ENCODE data around the gene PRDM16. TPM values are rescaled to one million over a fixed set of nuclear protein-coding genes. Genes with fewer than 3 reads are reported as not detected.

The PRDM16 gene
- total and polyA plus RNA-seq, 8 donors, result 9.6 to 18.0 (median 14.7) TPM

DNA sequence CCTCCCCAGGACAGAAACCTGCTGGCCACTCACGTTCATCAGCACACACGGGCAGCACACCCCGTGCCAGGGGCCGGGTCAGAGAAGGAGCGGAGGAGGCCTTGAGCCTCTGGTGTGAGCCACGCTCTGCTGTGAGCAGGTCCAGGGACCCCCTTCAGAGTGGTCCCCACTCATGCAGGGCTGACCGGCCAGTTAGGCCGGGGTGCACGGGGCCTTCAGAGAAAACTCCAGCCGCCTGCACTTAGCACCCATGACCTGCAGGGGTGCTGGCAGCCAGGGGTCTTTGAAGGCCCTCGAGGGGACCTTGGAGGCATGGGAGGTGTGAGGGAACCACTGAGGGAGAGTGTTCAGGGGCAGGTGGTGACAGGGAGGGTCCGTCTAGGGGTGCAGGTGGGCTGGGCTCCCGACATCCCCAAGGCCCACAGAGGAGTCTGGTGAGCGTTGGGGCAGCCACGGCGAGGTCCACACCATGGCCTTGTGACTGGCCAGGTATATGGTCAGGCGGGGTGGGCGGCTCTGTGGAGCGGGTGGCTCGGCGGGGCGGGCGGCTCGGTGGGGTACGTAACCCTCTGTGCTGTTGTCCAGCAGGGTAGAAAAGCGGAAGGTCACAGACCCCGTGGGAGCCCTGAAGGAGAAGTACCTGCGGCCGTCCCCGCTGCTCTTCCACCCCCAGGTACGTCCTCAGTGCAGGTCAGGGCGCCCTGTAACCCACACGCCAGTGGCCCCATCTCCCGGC, 345.1 kb downstream of the PRDM16 start:
- TF ChIP-seq, protein P1, sequence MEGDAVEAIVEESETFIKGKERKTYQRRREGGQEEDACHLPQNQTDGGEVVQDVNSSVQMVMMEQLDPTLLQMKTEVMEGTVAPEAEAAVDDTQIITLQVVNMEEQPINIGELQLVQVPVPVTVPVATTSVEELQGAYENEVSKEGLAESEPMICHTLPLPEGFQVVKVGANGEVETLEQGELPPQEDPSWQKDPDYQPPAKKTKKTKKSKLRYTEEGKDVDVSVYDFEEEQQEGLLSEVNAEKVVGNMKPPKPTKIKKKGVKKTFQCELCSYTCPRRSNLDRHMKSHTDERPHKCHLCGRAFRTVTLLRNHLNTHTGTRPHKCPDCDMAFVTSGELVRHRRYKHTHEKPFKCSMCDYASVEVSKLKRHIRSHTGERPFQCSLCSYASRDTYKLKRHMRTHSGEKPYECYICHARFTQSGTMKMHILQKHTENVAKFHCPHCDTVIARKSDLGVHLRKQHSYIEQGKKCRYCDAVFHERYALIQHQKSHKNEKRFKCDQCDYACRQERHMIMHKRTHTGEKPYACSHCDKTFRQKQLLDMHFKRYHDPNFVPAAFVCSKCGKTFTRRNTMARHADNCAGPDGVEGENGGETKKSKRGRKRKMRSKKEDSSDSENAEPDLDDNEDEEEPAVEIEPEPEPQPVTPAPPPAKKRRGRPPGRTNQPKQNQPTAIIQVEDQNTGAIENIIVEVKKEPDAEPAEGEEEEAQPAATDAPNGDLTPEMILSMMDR (IDR thresholded peaks at IDR 0.05), result no peak
- H3K9me3 ChIP-seq, result peaks cover 0 to 10% of the 10 kb centered on the region in 2 donors
- no peak overlapping the region for H3K4me3 ChIP-seq
- H3K27me3 ChIP-seq, result peaks cover 0 to 27% of the 10 kb centered on the region in 2 donors
- intact Hi-C loops (cut with DNase I), result no loop called here
- no peak overlapping the region for H3K27ac ChIP-seq
- ATAC-seq (no peak), DNase-seq (no peak)
- H3K4me1 ChIP-seq, result no peaks in the 10 kb centered on the region
- H3K36me3 ChIP-seq, result no peaks in the 10 kb centered on the region

DNA sequence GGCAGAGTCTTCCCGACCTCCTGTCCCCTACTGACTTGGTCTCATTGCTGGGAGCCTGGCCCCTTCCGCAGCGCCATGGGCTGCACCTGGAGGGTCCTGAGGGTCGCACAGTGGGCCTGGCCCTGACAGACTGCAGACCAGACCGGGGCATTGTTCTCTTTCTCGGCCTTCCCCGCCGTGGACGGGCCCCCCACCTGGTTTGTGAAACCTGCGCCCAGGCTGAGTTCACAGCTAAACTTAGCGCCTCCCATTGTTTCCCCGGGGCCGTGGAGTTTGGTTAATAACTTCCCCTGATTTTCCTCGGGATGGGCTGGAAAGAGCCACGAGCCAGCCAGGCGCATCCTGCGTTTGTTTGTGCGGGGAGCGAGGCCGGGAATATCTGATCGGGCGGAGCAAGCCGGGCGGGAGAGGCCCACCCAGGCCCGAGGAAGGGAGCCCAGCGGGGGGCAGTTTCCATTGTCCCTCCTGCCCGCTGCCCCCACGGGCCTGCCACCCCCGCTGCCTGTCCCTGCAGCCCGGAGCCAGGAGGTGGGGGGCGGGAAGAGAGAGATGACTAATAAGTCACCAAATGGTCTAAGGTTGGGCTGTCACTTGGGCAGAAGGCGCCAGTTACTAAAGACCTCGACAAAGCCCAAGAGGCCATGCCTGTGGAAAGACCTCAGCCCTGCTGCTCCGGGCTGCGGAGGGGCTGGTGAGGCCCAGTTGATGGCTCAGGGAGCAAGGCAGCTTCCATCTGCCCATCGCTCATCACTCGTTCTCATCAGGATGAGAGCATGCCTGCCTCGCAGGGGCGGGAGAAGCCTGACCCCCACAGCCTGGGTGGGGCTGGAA, 346.5 kb downstream of the PRDM16 start:
- intact Hi-C loops (cut with DNase I), result no loop called here
- TF ChIP-seq, protein P1 (IDR thresholded peaks at IDR 0.05), result no peak
- no peak overlapping the region for H3K4me3 ChIP-seq
- DNase-seq (no peak), ATAC-seq (peak; percentile 22)
- H3K4me1 ChIP-seq, result no peaks in the 10 kb centered on the region
- H3K36me3 ChIP-seq, result no peaks in the 10 kb centered on the region
- H3K27me3 ChIP-seq, result peaks cover 0 to 30% of the 10 kb centered on the region in 2 donors
- H3K27ac ChIP-seq, result no peak overlapping the region
- H3K9me3 ChIP-seq, result peaks cover 0 to 10% of the 10 kb centered on the region in 2 donors

DNA sequence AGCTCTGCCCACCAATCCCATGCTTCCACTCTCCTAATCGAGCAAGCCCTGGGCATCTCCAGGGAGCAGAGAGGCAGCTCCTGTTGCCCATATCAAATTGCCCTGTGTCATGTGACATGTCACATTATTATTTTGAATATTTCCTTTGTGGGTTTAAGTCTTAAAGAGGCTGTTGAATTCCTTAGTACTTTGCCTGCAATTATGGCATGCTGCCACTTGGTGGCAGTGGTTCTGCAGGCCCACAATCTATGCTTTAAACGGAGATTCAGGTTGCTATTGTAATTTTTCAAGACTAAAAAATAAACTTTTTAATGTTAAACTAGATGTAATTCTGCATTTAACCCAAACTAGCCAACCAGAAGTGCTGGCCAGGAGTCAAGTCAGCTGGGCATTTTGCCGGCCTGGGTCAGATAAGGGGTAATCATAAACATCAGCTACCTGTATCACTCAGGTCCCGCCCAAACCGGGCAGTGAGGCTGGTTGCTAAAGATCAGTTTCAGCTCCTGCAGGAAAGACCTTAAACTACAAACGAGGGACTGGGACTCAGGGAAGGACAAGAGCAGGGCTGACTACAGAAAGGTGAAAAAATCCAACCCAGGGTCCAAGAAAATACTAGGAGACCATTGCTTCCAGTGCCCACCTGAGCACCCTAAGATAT, 348.2 kb downstream of the PRDM16 start:
- ATAC-seq, result no peak
- DNase-seq, result no peak
- intact Hi-C loops (cut with DNase I), result no loop called here
- Histone ChIP-seq H3K27me3 (peaks cover 0 to 30% of the 10 kb centered on the region in 2 donors), H3K27ac (no peak overlapping the region), H3K36me3 (no peaks in the 10 kb centered on the region), H3K9me3 (peaks cover 0 to 10% of the 10 kb centered on the region in 2 donors), H3K4me3 (no peak overlapping the region), H3K4me1 (no peaks in the 10 kb centered on the region)
- TF ChIP-seq, protein P1 (IDR thresholded peaks at IDR 0.05), result no peak

DNA sequence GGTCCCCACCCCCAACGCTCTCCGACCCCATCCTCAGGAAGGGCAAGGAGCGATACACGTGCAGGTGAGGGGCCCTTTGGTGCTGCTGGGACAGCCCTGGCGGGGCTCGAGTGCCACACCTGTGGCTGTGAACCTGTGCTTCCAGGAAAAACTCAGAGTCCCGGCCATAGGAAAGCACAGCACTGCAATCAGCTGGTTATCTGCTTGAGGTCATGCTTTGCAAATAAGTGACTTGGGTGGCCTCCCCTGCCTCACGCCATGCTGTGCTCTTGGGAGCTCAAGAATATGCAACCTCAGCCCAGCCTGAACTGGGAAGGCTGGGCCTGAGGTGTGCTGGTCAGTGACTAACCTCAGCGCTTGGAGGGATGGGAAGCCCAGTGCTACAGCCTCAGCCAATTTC, 348.9 kb downstream of the PRDM16 start:
- peaks cover 0 to 28% of the 10 kb centered on the region in 2 donors for H3K27me3 ChIP-seq
- intact Hi-C loops (cut with DNase I), result no loop called here
- H3K4me3 ChIP-seq, result no peak overlapping the region
- H3K27ac ChIP-seq, result no peak overlapping the region
- no peak for ATAC-seq
- H3K36me3 ChIP-seq, result no peaks in the 10 kb centered on the region
- no peaks in the 10 kb centered on the region for H3K4me1 ChIP-seq
- DNase-seq, result no peak
- peaks cover 0 to 10% of the 10 kb centered on the region in 2 donors for H3K9me3 ChIP-seq
- TF ChIP-seq, protein P1 (IDR thresholded peaks at IDR 0.05), result no peak

DNA sequence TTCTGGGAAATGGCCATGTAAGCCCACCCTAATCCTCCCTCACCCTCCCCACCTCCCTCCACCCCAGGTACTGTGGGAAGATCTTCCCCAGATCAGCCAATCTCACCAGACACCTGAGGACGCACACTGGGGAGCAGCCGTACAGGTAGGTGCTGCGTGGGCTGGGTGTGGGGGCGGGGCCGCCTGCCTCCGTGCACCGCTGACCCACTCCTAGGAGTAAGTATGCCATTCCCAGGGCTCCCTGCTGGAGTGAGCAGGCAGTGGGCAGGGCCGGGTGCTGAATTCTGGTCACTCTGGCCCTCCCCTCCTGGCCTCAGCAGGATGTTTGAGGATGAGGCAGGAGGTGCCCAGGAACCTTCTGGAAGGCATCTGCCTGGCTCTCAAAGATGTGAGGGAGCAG, 349.6 kb downstream of the PRDM16 start:
- TF ChIP-seq, protein P1 (IDR thresholded peaks at IDR 0.05), result no peak
- Histone ChIP-seq H3K36me3 (no peaks in the 10 kb centered on the region), H3K4me3 (no peak overlapping the region), H3K9me3 (peaks cover 0 to 10% of the 10 kb centered on the region in 2 donors), H3K27me3 (peaks cover 0 to 33% of the 10 kb centered on the region in 2 donors), H3K27ac (no peak overlapping the region), H3K4me1 (no peaks in the 10 kb centered on the region)
- ATAC-seq (no peak), DNase-seq (no peak)
- intact Hi-C loops (cut with DNase I), result no loop called here

Data from left lung (tissue), 10 donors.